Stimulated activated CD4-positive, alpha-beta T cell treated with anti-CD3 and anti-CD28 coated beads, Interleukin-12 subunit alpha, Interleukin-12 subunit beta, amount 100 ng/mL, for 48 hours (primary cell): ENCODE measurements around the gene SIN3B.
"Not testable (repeated sequence)": the region's sequence is repeated elsewhere in the genome, so short reads cannot be mapped to it uniquely, and the experiment has no call there.

ENCODE experiments used
- DNase-seq, 3 donors: peaks; one replicate each; pipeline ENCODE4 v3.0.0-alpha.2; 2020; ENCODE audit warnings: low read depth in 2 of 3, low spot score in 1 of 3

SIN3B gene

DNA sequence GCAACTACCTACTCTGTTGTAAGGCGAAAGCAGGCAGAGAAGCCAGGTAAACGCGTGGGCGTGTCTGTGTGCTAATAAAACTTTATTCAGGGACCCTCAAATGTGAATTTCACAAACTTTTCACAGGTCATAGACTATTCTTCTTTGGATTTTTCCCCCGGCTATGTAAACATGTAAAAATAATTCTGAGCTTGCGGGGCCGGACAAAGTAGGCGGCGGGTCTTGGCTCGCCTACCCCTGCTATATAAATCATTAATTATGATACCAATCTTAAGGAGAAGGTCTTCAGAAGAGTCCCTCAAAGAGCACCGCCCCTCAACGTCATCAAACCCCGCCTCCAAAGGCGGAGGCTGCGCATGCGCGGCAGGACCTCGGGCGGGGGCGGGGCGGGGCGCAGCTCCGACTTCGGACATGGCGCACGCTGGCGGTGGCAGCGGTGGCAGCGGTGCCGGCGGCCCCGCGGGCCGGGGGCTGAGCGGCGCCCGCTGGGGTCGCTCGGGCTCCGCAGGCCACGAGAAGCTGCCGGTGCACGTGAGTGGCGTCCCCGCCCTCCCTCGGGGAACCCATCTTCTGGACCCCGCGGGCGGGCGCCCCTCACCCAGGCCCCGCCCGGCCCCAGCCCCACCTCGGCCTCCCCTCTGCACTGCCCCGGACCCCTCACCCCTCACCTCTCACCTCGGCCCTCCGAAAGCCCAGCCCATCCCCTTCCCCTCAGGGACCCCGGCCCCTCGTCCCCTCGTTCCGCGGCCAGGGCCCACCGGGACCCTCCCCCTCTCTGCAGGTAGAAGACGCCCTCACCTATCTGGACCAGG is at the start of gene SIN3B:
Gene SIN3B (plus strand): TSS at position 389 of the 812 bp plus-strand sequence. CDS start 23 bp downstream, at position 412.
- peak; percentile 78 to 86 (median 80) for DNase-seq

DNA sequence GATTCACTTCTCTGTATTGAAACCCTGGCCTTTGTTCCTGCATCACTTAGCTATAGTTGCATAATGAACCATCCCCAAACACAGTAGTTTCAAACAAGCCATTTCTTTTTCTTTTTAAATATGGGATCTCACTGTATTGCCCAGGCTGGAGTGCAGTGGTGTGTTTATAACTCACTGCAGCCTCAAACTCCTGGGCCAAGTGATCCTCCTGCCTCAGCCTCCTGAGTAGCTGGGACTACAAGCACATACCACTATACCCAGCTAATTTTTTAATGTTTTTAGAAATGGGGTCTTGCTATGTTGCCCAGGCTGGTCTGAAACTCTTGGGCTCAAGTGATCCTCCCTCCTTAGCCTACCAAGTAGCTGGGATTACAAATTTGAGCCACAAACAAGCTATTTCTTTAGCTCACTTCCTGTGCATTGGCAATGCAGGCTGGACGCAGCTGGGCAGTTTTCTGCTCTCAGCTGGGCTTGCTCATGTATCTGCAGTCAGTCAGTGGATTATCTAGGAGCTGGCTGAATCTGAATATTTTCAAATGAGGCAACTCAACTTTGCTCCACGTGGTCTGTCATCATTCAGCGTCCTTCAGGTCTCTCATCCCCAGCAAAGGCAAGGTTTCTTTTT is 49.5 kb upstream of the SIN3B start:
- no peak for DNase-seq

DNA sequence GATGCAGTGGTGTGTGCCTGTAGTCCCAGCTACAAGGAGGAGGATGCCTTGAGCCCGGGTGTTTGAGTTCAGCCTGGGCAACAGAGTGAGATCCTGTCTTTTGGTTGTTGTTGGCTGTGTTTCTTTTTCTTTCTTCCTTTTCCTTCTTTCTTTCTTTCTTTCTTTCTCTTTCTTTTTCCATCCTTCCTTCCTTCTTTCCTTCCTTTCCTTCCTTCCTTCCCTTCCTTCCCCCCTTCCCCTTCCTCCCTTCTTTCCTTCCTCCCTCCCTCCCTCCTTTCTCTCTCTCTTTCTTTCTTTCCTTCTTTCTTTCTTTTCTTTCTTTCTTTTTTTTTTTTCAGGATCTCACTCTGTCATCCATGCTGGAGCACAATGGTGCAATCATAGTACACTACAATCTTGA is 46.5 kb upstream of the SIN3B start:
- no peak for DNase-seq

DNA sequence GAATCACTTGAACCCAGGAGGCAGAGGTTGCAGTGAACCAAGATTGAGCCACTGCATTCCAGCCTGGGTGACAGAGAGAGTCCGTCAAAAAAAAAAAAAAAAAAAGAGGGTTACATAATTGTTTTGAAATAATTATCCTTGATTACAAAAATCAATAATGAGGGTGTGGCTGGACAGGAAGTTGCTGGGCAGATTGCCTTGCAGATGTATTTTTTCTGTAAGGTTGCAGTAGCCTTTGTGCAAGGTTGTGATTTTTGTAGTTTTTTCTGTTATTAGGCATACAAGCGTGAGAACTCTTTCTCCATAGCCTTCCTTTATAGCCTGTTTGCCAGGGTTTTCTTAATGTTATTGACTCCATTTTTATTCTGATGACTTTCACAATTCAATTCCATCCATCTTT is 40.7 kb upstream of the SIN3B start:
- DNase-seq, result no peak

DNA sequence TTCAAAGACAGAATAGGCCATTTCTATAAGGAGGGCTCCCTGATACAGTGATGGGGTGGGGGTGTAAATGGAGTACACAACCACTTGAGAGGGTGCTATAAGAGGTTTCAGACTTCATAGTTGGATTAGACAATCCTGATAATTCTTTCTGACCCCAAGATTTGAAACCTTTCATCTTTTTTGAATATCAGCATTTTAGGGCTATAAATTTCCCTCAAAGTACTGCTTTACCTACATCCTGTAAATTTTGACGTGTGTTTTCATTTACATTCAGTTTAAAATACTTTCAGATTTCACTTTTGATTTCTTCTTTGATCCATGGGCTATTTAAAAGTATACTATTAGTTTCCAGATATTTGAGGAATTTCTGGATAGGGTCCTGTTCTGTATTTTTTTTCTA is 40.0 kb upstream of the SIN3B start:
- DNase-seq, result no peak

GRCh38 chr19:16790051-16790450 is 39.1 kb upstream of the SIN3B start:
- no peak for DNase-seq

DNA sequence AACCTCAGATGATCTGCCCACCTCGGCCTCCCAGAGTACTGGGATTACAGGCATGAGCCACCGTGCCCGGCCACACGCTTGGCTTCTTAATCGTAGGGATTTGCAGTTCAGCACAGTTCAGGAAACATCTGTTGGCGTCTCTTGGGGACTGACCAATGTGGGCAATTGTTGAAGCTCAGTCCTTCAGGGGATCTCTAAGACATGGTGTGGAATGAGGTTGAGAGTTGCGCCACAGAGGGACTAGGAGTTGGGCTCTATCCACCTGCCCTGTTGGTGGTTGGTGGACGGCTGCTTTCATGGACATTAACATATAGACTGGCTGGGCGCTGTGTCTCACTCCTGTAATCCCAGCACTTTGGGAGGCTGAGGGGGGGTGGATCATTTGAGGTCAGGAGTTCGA is 37.3 kb upstream of the SIN3B start:
- no peak for DNase-seq

DNA sequence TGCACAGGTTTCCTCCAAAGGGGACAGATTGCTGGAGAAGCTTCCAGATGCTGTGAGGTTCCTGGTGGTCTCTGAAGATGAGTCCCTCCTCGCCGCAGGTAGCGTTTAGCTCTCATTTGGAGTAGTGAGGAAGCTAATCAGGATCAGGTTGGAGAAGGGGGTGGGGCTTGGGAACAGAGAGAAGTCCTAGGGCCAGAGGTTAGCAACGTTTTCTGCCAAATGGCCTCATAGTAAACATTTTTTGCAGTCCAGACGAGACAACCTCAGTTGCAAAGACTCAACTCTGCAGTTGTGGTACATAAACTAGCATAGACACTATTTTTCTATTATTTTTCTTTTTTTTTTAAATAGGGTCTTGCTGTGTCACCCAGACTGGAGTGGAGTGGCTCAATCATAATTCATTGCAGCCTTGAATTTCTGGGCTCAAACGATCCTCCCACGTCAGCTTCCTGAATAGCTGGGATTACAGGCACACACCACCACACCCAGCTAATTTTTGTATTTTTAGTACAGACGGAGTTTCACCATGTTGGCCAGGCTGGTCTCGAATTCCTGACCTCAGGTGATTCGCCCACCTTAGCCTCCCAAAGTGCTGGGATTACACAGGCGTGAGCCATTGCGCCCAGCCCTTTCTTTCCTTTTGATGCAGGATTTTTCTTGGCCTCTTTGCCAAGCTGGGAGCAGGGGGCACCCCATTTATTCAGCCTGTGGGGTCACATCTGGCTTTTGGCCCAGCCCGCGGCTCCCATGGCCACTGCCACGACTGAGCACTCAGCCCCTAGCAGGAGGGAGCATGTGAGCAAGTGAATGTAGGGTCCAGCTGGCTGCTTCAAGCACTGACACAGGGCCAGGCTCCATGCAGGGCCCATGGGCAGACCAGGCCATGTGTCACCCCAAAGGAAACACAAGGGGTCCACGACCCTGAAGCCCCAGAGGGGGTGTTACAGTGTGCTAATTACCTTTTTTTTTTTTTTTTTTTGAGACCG is 34.4 kb upstream of the SIN3B start:
- DNase-seq, result no peak

DNA sequence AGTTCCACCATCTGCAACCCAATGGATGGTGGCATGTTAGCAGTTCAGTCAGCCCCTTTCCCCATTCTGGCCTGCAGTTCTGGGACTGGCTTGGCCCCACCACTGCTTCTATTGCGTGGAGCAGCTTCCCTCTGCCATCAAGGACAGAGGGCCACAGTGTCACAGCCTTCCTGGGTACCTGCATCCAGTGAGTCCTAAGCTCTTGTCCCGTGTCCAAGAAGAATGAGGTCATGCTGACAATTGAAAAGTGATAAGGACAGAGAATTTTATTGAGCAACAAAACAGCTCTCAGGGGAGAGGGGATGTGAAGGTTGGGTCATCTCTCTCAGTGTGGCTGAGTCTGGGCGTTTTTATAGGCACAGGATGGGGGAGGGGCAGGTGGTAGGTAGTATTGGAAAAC is 33.5 kb upstream of the SIN3B start:
- no peak for DNase-seq

DNA sequence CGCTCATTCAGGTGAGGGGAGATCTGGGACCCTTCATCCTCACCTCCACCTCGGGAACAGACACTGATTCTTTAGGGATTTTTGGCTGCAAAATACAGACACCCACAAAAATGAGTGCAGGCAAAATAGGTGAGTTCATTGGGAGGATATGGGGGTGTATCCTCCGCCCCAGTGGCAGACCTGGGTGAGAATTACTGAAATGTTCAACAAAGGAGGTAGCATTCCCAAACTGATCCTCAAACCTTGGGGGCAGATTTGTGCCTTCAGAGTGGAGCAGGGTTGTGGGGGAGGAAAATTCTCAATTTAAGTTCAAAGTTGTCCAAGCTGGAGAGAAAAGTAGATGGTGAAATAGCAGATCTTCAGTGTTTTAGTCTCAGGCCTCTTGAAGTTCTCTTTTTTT is 31.3 kb upstream of the SIN3B start:
- no peak for DNase-seq

- DNase-seq, result not testable (repeated sequence)
These were observed 30.9 kb upstream of the SIN3B start for GRCh38 chr19:16798326-16798725.

DNA sequence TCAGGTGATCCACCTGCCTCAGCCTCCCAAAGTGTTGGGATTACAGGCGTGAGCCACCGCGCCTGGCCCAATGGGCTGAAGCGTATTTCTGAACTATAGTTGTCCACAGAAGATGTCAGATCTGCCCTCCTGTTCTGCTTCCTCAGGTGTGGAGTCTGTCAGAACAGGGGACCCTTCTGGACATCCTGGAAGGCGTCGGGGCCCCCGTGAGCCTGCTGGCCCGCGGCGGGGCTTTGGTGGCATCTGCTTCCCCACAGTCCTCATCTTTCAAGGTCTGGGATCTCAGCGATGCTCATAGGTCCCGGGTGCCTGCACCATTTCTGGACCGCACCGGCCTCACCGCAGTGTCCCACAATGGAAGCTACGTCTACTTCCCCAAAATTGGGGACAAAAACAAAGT is 29.5 kb upstream of the SIN3B start:
- DNase-seq, result no peak

GRCh38 chr19:16801600-16802013 is 27.6 kb upstream of the SIN3B start:
- no peak for DNase-seq

DNA sequence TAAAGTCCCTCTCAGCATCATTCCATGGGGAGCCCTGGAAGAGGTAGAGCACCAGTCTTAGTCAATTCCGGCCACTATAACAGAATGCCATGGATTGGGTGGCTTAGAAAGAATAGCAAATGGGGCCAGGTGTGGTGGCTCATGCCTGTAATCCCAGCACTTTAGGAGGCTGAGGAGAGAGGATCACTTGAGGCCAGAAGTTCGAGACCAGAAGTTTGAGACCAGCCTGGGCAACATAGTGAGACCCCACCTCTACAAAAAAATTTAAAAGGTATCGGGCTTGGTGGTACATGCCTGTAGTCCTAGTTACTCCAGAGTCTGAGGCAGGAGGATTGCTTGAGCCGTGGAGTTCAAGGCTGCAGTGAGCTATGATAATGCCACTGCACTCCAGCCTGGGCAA is 25.0 kb upstream of the SIN3B start:
- no peak for DNase-seq

DNA sequence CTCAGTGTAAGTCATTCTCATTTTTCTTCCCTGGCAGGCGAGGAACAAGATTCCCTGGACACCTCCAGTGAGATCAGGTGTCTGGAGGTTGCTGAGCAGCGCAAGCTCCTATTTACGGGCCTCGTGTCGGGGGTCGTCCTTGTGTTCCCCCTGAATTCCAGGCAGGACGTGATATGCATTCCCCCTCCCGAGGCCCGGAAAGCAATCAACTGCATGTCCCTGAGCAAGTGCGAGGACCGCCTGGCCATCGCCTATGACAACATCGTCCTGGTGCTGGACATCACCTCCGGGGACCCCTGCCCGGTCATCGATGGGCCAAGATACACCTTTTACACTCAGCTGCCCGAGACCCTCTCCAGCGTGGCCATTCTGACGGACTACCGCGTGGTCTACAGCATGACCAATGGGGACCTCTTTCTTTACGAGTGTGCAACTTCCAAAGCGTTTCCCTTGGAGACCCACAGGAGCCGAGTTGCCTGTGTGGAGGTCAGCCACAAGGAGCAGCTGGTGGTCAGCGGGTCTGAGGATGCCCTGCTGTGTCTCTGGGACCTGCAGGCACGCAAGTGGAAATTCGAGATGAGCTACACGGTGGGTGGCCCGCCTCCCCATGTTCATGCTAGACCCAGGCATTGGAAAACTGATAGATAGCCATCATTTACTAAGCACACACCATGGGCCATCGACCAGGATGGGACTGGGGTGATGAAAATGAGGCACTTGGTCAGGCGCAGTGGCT is 21.5 kb upstream of the SIN3B start:
- no peak for DNase-seq

DNA sequence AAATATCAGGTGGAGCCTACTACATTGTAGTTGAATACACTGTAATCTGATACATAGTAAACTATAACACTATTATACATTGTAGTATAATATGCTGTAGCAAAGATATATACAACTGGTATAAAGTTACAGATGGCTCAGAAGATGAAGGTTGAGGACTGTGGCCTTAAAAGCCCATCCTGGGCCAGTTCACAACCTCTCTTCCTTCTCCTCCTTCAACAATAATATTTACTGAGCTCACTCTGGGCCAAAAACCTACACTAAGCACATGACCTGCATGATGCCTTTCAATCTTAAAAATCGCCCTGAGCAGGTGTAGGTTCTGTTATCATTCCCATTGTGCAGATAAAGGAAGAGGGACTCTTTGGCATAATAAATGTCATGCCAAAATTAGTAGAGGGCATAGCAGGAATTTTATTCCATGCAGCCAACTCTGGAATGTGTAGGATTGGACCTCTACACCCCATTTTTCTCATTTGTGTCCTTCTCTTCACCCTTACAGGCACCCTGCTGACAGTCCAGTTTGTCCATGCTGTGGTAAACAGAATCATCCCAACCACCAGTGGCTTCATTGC is 14.6 kb upstream of the SIN3B start:
- no peak for DNase-seq

- DNase-seq, result no peak
These were observed 9.1 kb upstream of the SIN3B start for GRCh38 chr19:16820056-16820455.

- DNase-seq, result no peak
These were observed 8.1 kb upstream of the SIN3B start for GRCh38 chr19:16821081-16821480.

GRCh38 chr19:16822648-16823047 is 6.5 kb upstream of the SIN3B start:
- no peak for DNase-seq

- no peak for DNase-seq
These were observed 4.4 kb upstream of the SIN3B start for GRCh38 chr19:16824658-16825311.
